ENCODE results near the gene ATP11C.
"Not testable (repeated sequence)": the region's sequence is repeated elsewhere in the genome, so short reads cannot be mapped to it uniquely, and the experiment has no call there.

ATP11C gene

GRCh38 chrX:139883984-139884383 is 48.9 kb downstream of the ATP11C start:
- Histone ChIP-seq H3K36me3 (ENCODE audit: insufficient read depth, low read length) (no peaks in the 10 kb centered on the region), H3K9ac (ENCODE audit: insufficient read length) (no peak overlapping the region), H3K27ac (no peak overlapping the region), H3K4me3 (no peak overlapping the region), H3K9me3 (ENCODE audit: low read depth, low read length) (no peaks in the 10 kb centered on the region)
- no peak for TF ChIP-seq POLR2AphosphoS5 (IDR thresholded peaks at IDR 0.05; ENCODE audit: borderline replicate concordance, low read depth, low read length)
- TF ChIP-seq EZH2 (IDR thresholded peaks at IDR 0.05): no peak
- TF ChIP-seq FOXP2 (optimal IDR thresholded peaks at IDR 0.05; ENCODE audit: control extremely low read depth, extremely low read length, insufficient read depth): no peak
- no peak for DNase-seq (ENCODE audit: low read depth, low spot score)

- no peak for DNase-seq (ENCODE audit: low read depth, low spot score)
These were observed 50.6 kb downstream of the ATP11C start for GRCh38 chrX:139882299-139882698.

GRCh38 chrX:139881572-139881971 is 51.3 kb downstream of the ATP11C start:
- peak overlapping the region; percentile 61 for H3K4me3 ChIP-seq
- peak overlapping the region; percentile 95 for H3K27ac ChIP-seq
- no peak overlapping the region for H3K9ac ChIP-seq (ENCODE audit: insufficient read length)

More at GRCh38 chrX:139882299-139882698, 50.6 kb downstream of the ATP11C start:
- H3K9ac ChIP-seq (ENCODE audit: insufficient read length): peak overlapping the region; percentile 6
- H3K4me3 ChIP-seq: peak overlapping the region; percentile 61
- no peak for TF ChIP-seq FOXP2 (optimal IDR thresholded peaks at IDR 0.05; ENCODE audit: control extremely low read depth, extremely low read length, insufficient read depth)
- TF ChIP-seq EZH2 (IDR thresholded peaks at IDR 0.05): no peak
- TF ChIP-seq POLR2AphosphoS5 (IDR thresholded peaks at IDR 0.05; ENCODE audit: borderline replicate concordance, low read depth, low read length): no peak
- peak overlapping the region; percentile 95 for H3K27ac ChIP-seq
- no peaks in the 10 kb centered on the region for H3K9me3 ChIP-seq (ENCODE audit: low read depth, low read length)
- no peaks in the 10 kb centered on the region for H3K36me3 ChIP-seq (ENCODE audit: insufficient read depth, low read length)

GRCh38 chrX:139881130-139881529 is 51.7 kb downstream of the ATP11C start:
- DNase-seq (ENCODE audit: low read depth, low spot score): no peak
- H3K36me3 ChIP-seq (ENCODE audit: insufficient read depth, low read length): no peaks in the 10 kb centered on the region
- no peak for TF ChIP-seq POLR2AphosphoS5 (IDR thresholded peaks at IDR 0.05; ENCODE audit: borderline replicate concordance, low read depth, low read length)
- no peak for TF ChIP-seq FOXP2 (optimal IDR thresholded peaks at IDR 0.05; ENCODE audit: control extremely low read depth, extremely low read length, insufficient read depth)
- no peak for TF ChIP-seq EZH2 (IDR thresholded peaks at IDR 0.05)
- H3K4me3 ChIP-seq: peak overlapping the region; percentile 19; the same call in 1 of the 2 replicates
- no peak overlapping the region for H3K9ac ChIP-seq (ENCODE audit: insufficient read length)
- H3K9me3 ChIP-seq (ENCODE audit: low read depth, low read length): no peaks in the 10 kb centered on the region
- peak overlapping the region; percentile 95 for H3K27ac ChIP-seq

More at GRCh38 chrX:139881572-139881971, 51.3 kb downstream of the ATP11C start:
- TF ChIP-seq EZH2 (IDR thresholded peaks at IDR 0.05): no peak
- peak; percentile 30; the same call in 1 of the 2 replicates for TF ChIP-seq POLR2AphosphoS5 (IDR thresholded peaks at IDR 0.05; ENCODE audit: borderline replicate concordance, low read depth, low read length)
- no peaks in the 10 kb centered on the region for H3K36me3 ChIP-seq (ENCODE audit: insufficient read depth, low read length)
- DNase-seq (ENCODE audit: low read depth, low spot score): peak; percentile 86
- H3K9me3 ChIP-seq (ENCODE audit: low read depth, low read length): no peaks in the 10 kb centered on the region

GRCh38 chrX:139877710-139878414 is 55.0 kb downstream of the ATP11C start:
- Histone ChIP-seq H3K27ac (no peak overlapping the region), H3K9me3 (ENCODE audit: low read depth, low read length) (no peaks in the 10 kb centered on the region), H3K4me3 (no peak overlapping the region), H3K36me3 (ENCODE audit: insufficient read depth, low read length) (no peaks in the 10 kb centered on the region), H3K9ac (ENCODE audit: insufficient read length) (no peak overlapping the region)
- TF ChIP-seq POLR2AphosphoS5 (IDR thresholded peaks at IDR 0.05; ENCODE audit: borderline replicate concordance, low read depth, low read length): no peak
- no peak for TF ChIP-seq EZH2 (IDR thresholded peaks at IDR 0.05)
- no peak for TF ChIP-seq FOXP2 (optimal IDR thresholded peaks at IDR 0.05; ENCODE audit: control extremely low read depth, extremely low read length, insufficient read depth)
- DNase-seq (ENCODE audit: low read depth, low spot score): no peak

- no peaks in the 10 kb centered on the region for H3K9me3 ChIP-seq (ENCODE audit: low read depth, low read length)
- H3K4me3 ChIP-seq: no peak overlapping the region
- no peak overlapping the region for H3K9ac ChIP-seq (ENCODE audit: insufficient read length)
- no peak for TF ChIP-seq POLR2AphosphoS5 (IDR thresholded peaks at IDR 0.05; ENCODE audit: borderline replicate concordance, low read depth, low read length)
- TF ChIP-seq EZH2 (IDR thresholded peaks at IDR 0.05): no peak
- no peak for TF ChIP-seq FOXP2 (optimal IDR thresholded peaks at IDR 0.05; ENCODE audit: control extremely low read depth, extremely low read length, insufficient read depth)
- no peak overlapping the region for H3K27ac ChIP-seq
- DNase-seq (ENCODE audit: low read depth, low spot score): no peak
- H3K36me3 ChIP-seq (ENCODE audit: insufficient read depth, low read length): no peaks in the 10 kb centered on the region
These were observed 57.0 kb downstream of the ATP11C start for GRCh38 chrX:139875841-139876240.

GRCh38 chrX:139869796-139870195 is 63.1 kb downstream of the ATP11C start:
- Histone ChIP-seq H3K9me3 (ENCODE audit: low read depth, low read length) (no peaks in the 10 kb centered on the region), H3K4me3 (no peak overlapping the region), H3K9ac (ENCODE audit: insufficient read length) (no peak overlapping the region), H3K36me3 (ENCODE audit: insufficient read depth, low read length) (no peaks in the 10 kb centered on the region), H3K27ac (no peak overlapping the region)
- TF ChIP-seq POLR2AphosphoS5 (IDR thresholded peaks at IDR 0.05; ENCODE audit: borderline replicate concordance, low read depth, low read length): no peak
- no peak for DNase-seq (ENCODE audit: low read depth, low spot score)

GRCh38 chrX:139864640-139865039 is 68.2 kb downstream of the ATP11C start:
- Histone ChIP-seq H3K9me3 (ENCODE audit: low read depth, low read length) (no peaks in the 10 kb centered on the region), H3K36me3 (ENCODE audit: insufficient read depth, low read length) (no peaks in the 10 kb centered on the region), H3K9ac (ENCODE audit: insufficient read length) (no peak overlapping the region), H3K4me3 (no peak overlapping the region), H3K27ac (no peak overlapping the region)
- no peak for TF ChIP-seq FOXP2 (optimal IDR thresholded peaks at IDR 0.05; ENCODE audit: control extremely low read depth, extremely low read length, insufficient read depth)
- TF ChIP-seq POLR2AphosphoS5 (IDR thresholded peaks at IDR 0.05; ENCODE audit: borderline replicate concordance, low read depth, low read length): no peak
- TF ChIP-seq EZH2 (IDR thresholded peaks at IDR 0.05): no peak
- DNase-seq (ENCODE audit: low read depth, low spot score): no peak

GRCh38 chrX:139862208-139862607 is 70.6 kb downstream of the ATP11C start:
- DNase-seq (ENCODE audit: low read depth, low spot score): no peak
- H3K4me3 ChIP-seq: no peak overlapping the region
- no peak overlapping the region for H3K9ac ChIP-seq (ENCODE audit: insufficient read length)

GRCh38 chrX:139856826-139857225 is 76.0 kb downstream of the ATP11C start:
- not testable (repeated sequence) for H3K4me3 ChIP-seq; DNase-seq (ENCODE audit: low read depth, low spot score); H3K36me3 ChIP-seq (ENCODE audit: insufficient read depth, low read length); H3K9me3 ChIP-seq (ENCODE audit: low read depth, low read length); H3K9ac ChIP-seq (ENCODE audit: insufficient read length); H3K27ac ChIP-seq

More at GRCh38 chrX:139862208-139862607, 70.6 kb downstream of the ATP11C start:
- TF ChIP-seq POLR2AphosphoS5 (IDR thresholded peaks at IDR 0.05; ENCODE audit: borderline replicate concordance, low read depth, low read length): no peak
- H3K27ac ChIP-seq: peak overlapping the region; percentile 65
- H3K36me3 ChIP-seq (ENCODE audit: insufficient read depth, low read length): no peaks in the 10 kb centered on the region
- no peaks in the 10 kb centered on the region for H3K9me3 ChIP-seq (ENCODE audit: low read depth, low read length)

All from SK-N-MC (cell line).